Activated CD8-positive, alpha-beta memory T cell treated with anti-CD3 and anti-CD28 coated beads for 4 hours (primary cell): ENCODE results near the gene TRIM47.
"Not testable (repeated sequence)": the region's sequence is repeated elsewhere in the genome, so short reads cannot be mapped to it uniquely, and the experiment has no call there.

Experiments
- DNase-seq, 2 donors: peaks; one replicate each; pipeline ENCODE4 v3.0.0-alpha.2; 2020; ENCODE audit warnings: low read depth in 2 of 2

The TRIM47 gene

DNA sequence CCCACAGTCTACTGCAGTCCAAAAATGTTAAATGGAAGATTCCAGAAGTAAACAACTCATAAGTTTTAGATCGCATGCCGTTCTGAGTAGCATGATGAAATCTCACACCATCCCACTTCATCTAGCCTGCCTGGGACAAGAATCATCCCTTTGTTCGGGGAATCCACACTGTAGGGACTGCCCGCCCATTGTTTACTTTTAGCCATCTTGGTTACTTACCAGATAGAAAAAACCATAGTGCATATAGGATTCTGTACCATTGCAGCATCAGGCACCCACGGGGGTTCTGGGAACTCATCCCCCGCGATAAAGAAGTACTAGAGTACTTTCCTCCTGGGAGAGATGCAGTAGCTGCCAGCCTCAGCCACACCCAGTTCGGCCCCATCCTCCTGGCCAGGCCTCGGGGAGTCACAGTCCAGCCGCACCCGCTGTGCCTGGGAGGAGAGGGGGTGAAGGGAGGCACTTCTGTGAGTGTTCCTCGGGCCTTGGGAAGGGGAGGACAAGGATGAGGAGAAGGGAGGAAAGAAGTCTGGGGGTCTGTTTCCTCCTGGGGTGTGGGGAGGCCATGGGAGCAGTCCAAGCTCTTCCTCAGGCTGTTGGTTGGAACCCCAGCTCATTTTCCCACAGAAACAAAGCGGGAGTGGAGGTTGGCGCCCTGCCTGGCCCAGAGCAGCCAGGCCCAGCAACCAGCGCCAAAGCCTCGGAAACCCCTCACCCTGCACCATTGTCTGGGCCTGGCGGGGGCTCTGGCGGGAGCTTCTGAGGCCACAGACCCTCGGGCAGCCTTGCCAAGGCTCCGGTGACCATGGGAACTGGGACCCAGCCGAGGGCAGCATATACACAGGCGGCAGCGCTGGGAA lies 8.9 kb downstream of the TRIM47 start:
- no peak for DNase-seq

GRCh38 chr17:75868730-75869281 lies 9.6 kb downstream of the TRIM47 start:
- DNase-seq, result not testable (repeated sequence)

DNA sequence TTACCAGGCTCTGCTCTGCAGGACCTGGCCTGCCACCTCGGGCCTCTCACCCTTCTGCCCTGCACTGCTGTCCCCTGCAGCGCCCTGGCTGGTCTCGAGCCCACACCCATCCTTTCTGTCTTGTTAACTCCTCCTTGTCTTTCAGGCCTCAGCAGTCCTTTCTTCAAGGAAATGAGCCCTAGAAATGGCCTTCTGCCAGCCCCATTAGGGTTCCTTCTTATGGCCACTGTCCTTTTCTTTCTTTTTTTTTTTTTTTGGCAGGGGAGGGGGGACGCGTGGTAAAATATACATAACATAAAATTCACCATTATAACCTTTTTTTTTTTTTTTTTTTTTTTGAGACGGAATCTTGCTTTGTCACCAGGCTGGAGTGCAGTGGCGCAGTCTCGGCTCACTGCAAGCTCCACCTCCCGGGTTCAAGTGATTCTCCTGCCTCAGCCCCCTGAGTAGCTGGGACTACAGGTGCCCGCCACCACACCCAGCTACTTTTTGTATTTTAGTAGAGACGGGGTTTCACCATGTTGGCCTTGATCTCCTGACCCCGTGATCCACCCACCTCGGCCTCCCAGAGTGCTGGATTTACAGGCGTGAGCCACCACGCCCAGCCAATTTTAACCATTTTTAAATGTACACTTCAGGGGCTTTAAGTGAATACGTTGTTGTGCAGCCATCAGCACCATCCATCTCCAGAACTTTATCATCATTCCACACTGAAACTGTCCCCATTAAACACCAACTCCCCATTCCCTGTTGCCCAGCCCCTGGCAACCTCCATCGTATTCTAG lies 12.8 kb downstream of the TRIM47 start:
- DNase-seq, result not testable (repeated sequence)

DNA sequence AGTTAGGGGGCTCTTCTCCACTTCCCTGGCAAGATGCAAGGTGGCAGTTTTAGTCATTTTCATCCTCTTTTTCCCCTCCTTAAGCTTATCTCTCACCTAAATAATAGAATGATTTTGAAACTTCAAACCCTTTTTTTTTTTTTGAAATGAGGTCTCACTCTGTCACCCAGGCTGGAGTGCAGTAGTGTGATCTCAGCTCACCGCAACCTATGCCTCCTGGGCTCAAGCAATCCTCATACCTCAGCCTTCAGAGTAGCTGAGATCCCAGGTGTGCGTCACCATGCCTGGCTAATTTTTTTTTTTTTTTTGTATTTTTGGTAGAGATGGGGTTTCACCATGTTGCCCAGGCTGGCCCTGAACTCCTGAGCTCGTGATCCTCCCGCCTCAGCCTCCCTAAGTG lies 13.5 kb downstream of the TRIM47 start:
- not testable (repeated sequence) for DNase-seq

GRCh38 chr17:75864448-75864871 lies 13.9 kb downstream of the TRIM47 start:
- no peak for DNase-seq

DNA sequence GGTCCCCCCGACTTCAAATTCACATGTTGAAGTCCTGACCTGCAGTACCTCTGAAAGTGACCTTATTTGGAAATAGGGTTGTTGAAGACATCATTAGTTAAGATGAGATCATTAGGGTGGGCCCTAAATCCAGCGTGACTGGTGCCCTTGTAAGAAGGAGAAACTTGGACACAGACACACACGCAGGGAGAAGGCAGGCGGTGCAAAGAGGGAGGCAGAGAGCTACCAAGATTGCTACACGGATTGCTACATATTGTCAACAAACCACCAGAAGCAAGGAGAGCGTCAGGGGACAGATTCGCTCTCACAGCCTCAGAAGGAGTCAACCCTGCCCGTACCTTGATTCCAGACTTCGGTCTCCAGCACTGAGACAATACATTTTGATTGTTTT lies 16.5 kb downstream of the TRIM47 start:
- DNase-seq, result no peak

- DNase-seq, result not testable (repeated sequence)
These were observed 19.0 kb downstream of the TRIM47 start for GRCh38 chr17:75859358-75859757.

GRCh38 chr17:75856062-75856756 lies 22.2 kb downstream of the TRIM47 start:
- no peak for DNase-seq

DNA sequence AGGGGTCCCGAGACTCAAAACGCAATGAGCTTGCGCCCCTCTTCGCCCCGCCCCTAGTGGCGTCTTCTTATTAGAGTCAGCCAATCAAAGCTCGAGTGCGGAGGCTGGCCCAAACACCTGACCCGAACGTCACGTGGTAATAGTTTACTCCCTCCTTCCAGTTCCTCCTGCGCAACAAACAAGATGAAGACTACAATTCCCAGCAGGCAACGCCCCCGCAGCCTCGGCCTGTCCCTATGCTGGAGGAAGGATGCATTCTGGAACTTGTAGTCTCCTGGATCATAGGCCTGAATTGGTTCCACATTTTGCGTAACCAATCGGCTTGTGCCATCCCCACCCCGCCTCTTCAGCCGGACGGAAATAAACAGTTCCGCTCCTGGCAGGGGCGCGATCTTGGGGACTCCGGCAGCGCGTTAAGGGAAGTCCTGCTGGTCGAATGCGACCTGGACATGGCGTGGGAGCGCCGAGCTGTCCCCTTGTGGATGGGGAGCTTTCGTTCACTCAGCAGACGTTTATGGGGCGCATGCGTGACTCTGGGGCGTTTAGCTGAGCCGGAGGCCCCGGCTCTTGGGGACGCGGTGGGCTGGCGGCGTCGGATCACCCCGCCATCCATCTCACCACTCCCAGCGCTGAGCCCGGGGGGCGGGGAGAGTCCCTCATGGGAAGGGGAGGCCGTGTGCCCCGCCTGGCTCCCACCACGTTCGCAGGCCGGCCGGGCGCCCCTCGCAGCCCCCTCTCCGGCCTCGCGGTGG lies 22.9 kb downstream of the TRIM47 start, which contains the start of gene WBP2:
WBP2 (minus strand) TSS at position 26 of the 752 bp plus-strand sequence. CDS start 38 bp downstream, outside the sequence.
- DNase-seq, result peak; percentile 94 to 98

GRCh38 chr17:75854881-75855309 lies 23.5 kb downstream of the TRIM47 start:
- DNase-seq, result no peak

- DNase-seq, result no peak
These were observed 24.2 kb downstream of the TRIM47 start for GRCh38 chr17:75854101-75854748.

DNA sequence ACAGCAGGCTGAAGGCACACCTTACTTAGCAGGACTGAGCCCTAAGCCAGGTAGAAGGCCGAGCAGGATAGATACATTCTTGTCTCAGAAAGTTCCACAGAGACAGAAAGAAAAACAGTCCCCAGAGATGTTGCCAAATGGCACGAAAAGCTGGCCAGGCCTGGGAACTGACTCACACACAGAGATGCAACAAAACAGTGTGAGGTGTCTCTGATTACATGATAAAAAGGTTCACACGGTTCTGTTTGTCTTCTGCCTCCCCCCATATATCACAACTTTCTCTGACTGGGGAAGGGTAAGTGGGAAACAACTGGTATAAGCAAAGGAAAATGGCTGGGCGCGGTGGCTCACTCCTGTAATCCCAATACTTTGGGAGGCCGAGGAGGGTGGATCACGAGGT lies 24.9 kb downstream of the TRIM47 start:
- no peak for DNase-seq

DNA sequence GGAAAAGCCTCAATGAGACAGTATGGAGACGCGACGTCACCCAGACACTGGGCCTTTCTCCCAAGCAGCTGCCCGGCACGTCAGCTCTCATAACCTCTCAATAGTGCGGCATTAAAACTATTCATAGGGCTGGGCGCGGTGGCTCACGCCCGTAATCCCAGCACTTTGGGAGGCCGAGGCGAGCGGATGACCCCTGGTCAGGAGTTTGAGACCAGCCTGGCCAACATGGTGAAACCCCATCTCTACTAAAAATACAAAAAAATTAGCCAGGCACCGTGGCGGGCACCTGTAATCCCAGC lies 26.7 kb downstream of the TRIM47 start:
- DNase-seq, result not testable (repeated sequence)

- no peak for DNase-seq
These were observed 27.3 kb downstream of the TRIM47 start for GRCh38 chr17:75850928-75851692.

DNA sequence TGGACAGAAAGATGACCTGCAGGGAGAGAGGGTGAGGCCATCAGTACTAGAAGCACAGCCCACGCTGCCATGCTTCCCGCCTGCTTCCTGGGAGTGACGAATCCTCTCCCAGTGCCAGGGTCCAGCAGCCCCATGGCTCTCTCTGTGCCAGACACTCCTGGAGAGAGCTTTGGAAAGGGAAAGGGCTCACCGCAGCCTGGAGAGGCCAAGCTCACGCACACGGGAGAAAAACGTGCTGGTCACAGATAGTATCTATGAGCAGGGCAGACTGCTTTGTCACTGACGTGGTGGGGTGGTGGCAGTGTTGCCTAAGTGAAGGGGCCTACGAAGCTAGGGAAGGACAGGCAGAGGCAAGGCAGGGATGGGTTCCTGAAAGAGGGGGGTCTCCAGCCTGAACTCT lies 28.7 kb downstream of the TRIM47 start:
- no peak for DNase-seq

DNA sequence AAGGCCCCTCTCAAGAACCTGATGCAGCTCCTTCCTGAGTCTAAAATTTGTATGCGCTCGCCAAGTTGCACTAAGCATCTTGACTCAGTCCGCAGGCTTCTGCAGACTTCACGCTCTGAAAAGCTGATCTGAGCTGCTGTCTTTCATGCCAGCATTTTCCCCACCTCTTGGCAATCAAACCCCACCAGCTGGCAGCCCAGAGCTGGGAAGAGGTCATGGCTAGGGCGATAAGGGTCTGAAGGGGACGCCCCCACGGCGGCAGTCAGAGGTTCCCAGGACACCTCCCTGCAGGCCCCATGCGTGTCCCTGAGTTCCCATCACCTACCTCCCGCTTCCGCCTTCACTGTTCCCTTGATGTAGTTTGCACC lies 29.1 kb downstream of the TRIM47 start:
- no peak for DNase-seq

GRCh38 chr17:75848523-75849278 lies 29.7 kb downstream of the TRIM47 start:
- peak; percentile 60 to 63 for DNase-seq

DNA sequence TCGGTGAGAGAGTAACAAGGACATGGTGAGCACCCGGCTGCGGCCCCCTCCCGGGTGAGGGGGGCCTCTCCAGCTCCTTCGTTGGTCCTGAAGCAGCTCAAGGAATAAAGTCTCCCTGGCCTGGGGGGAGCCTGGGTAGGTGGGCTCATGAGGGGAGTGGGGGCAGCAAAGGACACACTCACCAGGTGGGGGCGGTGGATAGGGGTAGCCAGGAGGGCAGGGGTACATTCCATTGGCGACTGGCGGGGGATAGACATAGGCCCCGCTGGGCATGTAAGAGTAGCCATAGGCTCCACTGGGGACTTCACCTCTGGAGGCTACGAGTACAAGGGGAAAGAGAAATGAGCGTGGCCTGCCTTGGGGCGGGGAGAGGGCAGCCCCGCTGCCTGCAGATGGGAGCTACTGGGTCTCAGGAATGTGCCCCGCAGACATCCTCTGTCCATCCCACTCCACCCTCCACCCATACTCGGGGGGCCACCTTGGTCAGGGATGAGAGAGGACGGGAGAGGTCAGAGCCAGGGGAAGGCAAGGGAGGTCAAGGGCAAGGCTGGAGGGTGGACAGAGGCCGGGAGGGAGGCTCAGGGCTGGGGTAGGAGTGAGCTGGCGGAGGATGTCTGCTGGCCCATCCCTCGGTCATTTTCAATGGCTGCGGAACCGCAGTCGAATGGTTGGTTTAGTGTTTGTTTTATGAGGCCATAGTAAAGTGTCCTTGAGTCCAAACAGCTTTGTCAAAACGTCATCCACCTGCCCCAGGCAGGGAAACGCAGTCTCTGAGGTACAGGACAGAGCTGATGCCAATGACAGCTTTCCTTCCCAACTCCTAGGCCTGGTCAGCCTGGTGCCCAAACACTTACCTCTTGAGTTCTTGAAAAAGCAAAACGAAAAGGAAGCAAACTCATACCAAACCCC lies 30.5 kb downstream of the TRIM47 start:
- DNase-seq, result no peak
